Ishikawa (cell line): ENCODE measurements around the gene AP5Z1.

Experiments
- CEBPB ChIP-seq: IDR thresholded peaks from 2 replicates; pipeline ENCODE4 v1.6.1; 2012
- RAD21 ChIP-seq: IDR thresholded peaks from 2 replicates; pipeline ENCODE4 v1.6.1; 2012; ENCODE audit warnings: low read depth
- TF ChIP-seq, protein P1 (sequence below): IDR thresholded peaks from 2 replicates; pipeline ENCODE4 v1.6.1; 2012

DNA sequence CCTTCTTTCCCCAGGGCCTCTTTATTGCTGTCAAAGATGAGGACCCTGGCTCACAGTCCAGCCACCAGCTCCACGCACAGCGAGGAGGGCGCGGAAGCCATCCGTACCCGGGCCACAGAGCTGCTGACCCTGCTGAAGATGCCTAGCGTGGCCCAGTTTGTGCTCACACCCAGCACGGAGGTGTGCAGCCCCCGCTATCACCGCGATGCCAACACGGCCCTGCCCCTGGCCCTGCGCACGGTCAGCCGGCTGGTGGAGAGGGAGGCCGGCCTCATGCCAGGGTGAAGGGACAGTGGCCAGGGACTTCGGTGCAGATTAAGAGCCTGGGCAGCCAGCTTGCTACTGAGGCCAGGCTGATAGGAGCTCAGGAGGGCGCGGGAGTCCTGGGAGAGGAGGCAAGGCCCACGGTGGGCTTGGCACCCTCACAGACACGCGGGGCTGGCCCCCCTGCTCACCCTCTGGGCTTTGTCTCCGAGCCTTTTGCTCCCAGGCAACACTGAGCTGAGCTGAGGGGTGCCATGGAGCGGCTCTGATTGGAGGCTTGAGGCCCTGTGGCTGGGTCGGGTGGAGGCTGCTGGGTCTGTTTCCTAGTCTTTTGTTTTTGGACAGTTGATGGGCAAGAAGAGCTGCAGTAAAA is 15.8 kb downstream of the AP5Z1 start:
- no peak for TF ChIP-seq RAD21
- TF ChIP-seq, protein P1, sequence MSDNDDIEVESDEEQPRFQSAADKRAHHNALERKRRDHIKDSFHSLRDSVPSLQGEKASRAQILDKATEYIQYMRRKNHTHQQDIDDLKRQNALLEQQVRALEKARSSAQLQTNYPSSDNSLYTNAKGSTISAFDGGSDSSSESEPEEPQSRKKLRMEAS, result no peak
- TF ChIP-seq CEBPB, result no peak
